GM19193 (cell line): ENCODE measurements around the gene BTBD9.

ENCODE experiments used
- POLR2A ChIP-seq: IDR thresholded peaks from 4 replicates; pipeline ENCODE4 v1.6.1; 2011; ENCODE audit not compliant: insufficient read depth, insufficient read length; ENCODE audit errors: extremely low read depth

BTBD9 gene

GRCh38 chr6:38172739-38173410, 466.9 kb downstream of the BTBD9 start:
- TF ChIP-seq POLR2A, result no peak

- no peak for TF ChIP-seq POLR2A
These were observed 467.6 kb downstream of the BTBD9 start for GRCh38 chr6:38171997-38172738.

GRCh38 chr6:38170666-38171355, 468.9 kb downstream of the BTBD9 start:
- TF ChIP-seq POLR2A, result no peak

- TF ChIP-seq POLR2A, result no peak
These were observed 469.7 kb downstream of the BTBD9 start for GRCh38 chr6:38169977-38170526.

GRCh38 chr6:38169221-38169976, 470.3 kb downstream of the BTBD9 start:
- no peak for TF ChIP-seq POLR2A

GRCh38 chr6:38168699-38169098, 471.0 kb downstream of the BTBD9 start:
- TF ChIP-seq POLR2A, result no peak

- TF ChIP-seq POLR2A, result no peak
These were observed 471.6 kb downstream of the BTBD9 start for GRCh38 chr6:38168126-38168525.

- TF ChIP-seq POLR2A, result no peak
These were observed 472.1 kb downstream of the BTBD9 start for GRCh38 chr6:38167598-38167997.

GRCh38 chr6:38166411-38167240, 473.1 kb downstream of the BTBD9 start:
- no peak for TF ChIP-seq POLR2A

GRCh38 chr6:38164671-38165108, 475.0 kb downstream of the BTBD9 start:
- no peak for TF ChIP-seq POLR2A

GRCh38 chr6:38164131-38164481, 475.6 kb downstream of the BTBD9 start:
- no peak for TF ChIP-seq POLR2A

GRCh38 chr6:38163186-38164130, 476.3 kb downstream of the BTBD9 start:
- TF ChIP-seq POLR2A, result no peak

GRCh38 chr6:38162493-38163185, 477.1 kb downstream of the BTBD9 start:
- no peak for TF ChIP-seq POLR2A
